HG03521 (cell line): ENCODE measurements around the gene HOGA1.
"Not testable (repeated sequence)": the region's sequence is repeated elsewhere in the genome, so short reads cannot be mapped to it uniquely, and the experiment has no call there.

ENCODE experiments used
- ATAC-seq: cut with Tn5 transposase; IDR thresholded peaks from one replicate; pipeline ENCODE4 v1.9.1; 2021; ENCODE audit warnings: mild to moderate bottlenecking, moderate library complexity; ENCODE audit not compliant: unreplicated experiment

HOGA1 gene

GRCh38 chr10:97644936-97645335 is 60.7 kb downstream of the HOGA1 start:
- no peak for ATAC-seq

GRCh38 chr10:97647556-97647955 is 63.4 kb downstream of the HOGA1 start:
- no peak for ATAC-seq

- ATAC-seq, result peak; percentile 84
Measured at GRCh38 chr10:97648562-97649404, 64.6 kb downstream of the HOGA1 start.

GRCh38 chr10:97649405-97649750 is 65.2 kb downstream of the HOGA1 start:
- not testable (repeated sequence) for ATAC-seq

GRCh38 chr10:97650726-97651125 is 66.5 kb downstream of the HOGA1 start:
- no peak for ATAC-seq

- no peak for ATAC-seq
Measured at GRCh38 chr10:97651773-97652172, 67.6 kb downstream of the HOGA1 start.

- ATAC-seq, result no peak
Measured at GRCh38 chr10:97656777-97657176, 72.6 kb downstream of the HOGA1 start.

GRCh38 chr10:97659589-97659988 is 75.4 kb downstream of the HOGA1 start:
- no peak for ATAC-seq
